Smooth muscle cell (in vitro differentiated cells): Measurements from ENCODE around the gene KDM2A. TPM values are rescaled to one million over a fixed set of nuclear protein-coding genes. Genes with fewer than 3 reads are reported as not detected.

ENCODE experiments used
- DNase-seq: peaks from one replicate; lab custom pipeline; 2025; ENCODE audit not compliant: unreplicated experiment; lab: John Stamatoyannopoulos, UW
- H2AFZ ChIP-seq: fragments of 200-600 bp; sonication (generic); 2 replicates; pipeline ENCODE4 v1.6.0; 2016; ENCODE audit warnings: antibody characterized with exemption, low read depth, mild to moderate bottlenecking
- H3F3A ChIP-seq: fragments of 200-600 bp; sonication (generic); 2 replicates; pipeline ENCODE4 v1.6.0; 2017; ENCODE audit warnings: antibody characterized with exemption, low read depth
- H3K27ac ChIP-seq: fragments of 200-600 bp; sonication (generic); 2 replicates; pipeline ENCODE4 v1.5.1; 2016; ENCODE audit warnings: low read depth, mild to moderate bottlenecking
- H3K27me3 ChIP-seq: fragments of 200-600 bp; sonication (generic); 2 replicates; pipeline ENCODE4 v1.6.1; 2016; ENCODE audit warnings: low read depth, mild to moderate bottlenecking
- H3K36me3 ChIP-seq: fragments of 200-600 bp; sonication (generic); 2 replicates; pipeline ENCODE4 v1.5.1; 2016; ENCODE audit warnings: low read depth
- H3K4me1 ChIP-seq: fragments of 200-600 bp; sonication (generic); 2 replicates; pipeline ENCODE4 v1.5.1; 2016; ENCODE audit warnings: low read depth
- H3K4me2 ChIP-seq: fragments of 200-600 bp; sonication (generic); 2 replicates; pipeline ENCODE4 v1.6.0; 2016; ENCODE audit warnings: mild to moderate bottlenecking
- H3K4me3 ChIP-seq: fragments of 200-600 bp; sonication (generic); 2 replicates; pipeline ENCODE4 v1.5.1; 2016; ENCODE audit warnings: mild to moderate bottlenecking
- H3K79me2 ChIP-seq: fragments of 200-600 bp; sonication (generic); 2 replicates; pipeline ENCODE4 v1.6.0; 2016; ENCODE audit warnings: low read depth, mild to moderate bottlenecking
- H3K9ac ChIP-seq: fragments of 200-600 bp; sonication (generic); 2 replicates; pipeline ENCODE4 v1.6.0; 2016; ENCODE audit warnings: low read depth
- H3K9me3 ChIP-seq: fragments of 200-600 bp; sonication (generic); replicated peaks from 2 replicates; pipeline ENCODE4 v1.5.1; 2016; ENCODE audit warnings: low read depth
- H4K20me1 ChIP-seq: fragments of 200-600 bp; sonication (generic); 2 replicates; pipeline ENCODE4 v1.6.0; 2016; ENCODE audit warnings: low read depth
- WGBS: methylation state at CpG from one replicate; pipeline ENCODE4 v1.1.7; 2016; ENCODE audit warnings: low lambda C conversion rate; 5-methylcytosine and 5-hydroxymethylcytosine counted together
- polyA plus RNA-seq: library from polyadenylated mRNA; unstranded; fragments of >200 nt; fragmentation: Nextera tagmentation; extraction: Ambion mirVana; gene quantifications from 2 replicates; pipeline ENCODE4 v1.2.1, GENCODE V29; 2016
- total RNA-seq: library from RNA; depleted of rRNA; stranded (reverse); fragments of >200 nt; gene quantifications from 2 replicates; pipeline ENCODE4 v1.2.3, GENCODE V29; 2014
- TF ChIP-seq, protein P1 (sequence below): fragments of 200-600 bp; sonication (generic); IDR thresholded peaks from 2 replicates; pipeline ENCODE4 v1.5.1; 2017; ENCODE audit warnings: borderline replicate concordance, mild to moderate bottlenecking, antibody characterized with exemption; ENCODE audit not compliant: insufficient read depth, poor library complexity, severe bottlenecking

Gene KDM2A
- total and polyA plus RNA-seq, 2 experiments from 2014 or later, result 18.9 to 44.9 TPM

DNA sequence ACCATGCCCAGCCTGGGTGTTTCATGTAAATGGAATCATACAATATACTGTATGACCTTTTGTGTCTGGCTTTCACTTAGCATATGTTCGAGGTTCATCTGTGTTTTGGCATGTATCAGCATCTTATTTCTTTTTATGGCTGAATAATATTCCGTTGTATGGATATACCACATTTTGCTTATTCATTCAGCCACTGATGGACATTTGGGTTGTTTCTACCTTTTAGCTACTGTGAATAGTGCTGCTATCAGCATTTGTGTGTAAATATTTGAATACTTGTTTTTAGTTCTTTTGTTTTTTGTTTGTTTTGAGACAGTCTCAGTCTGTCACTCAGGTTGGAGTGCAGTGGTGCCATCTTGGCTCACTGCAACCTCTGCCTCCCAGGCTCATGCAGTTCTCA is 35.7 kb downstream of the KDM2A start:
- Histone ChIP-seq H3K79me2 (peaks cover 97% of the 10 kb centered on the region), H3K4me1 (no peaks in the 10 kb centered on the region), H3K27me3 (no peaks in the 10 kb centered on the region), H3K9ac (no peak overlapping the region), H2AFZ (no peak overlapping the region), H3K4me2 (no peak overlapping the region), H3K4me3 (no peak overlapping the region), H4K20me1 (peaks cover 93% of the 10 kb centered on the region), H3K36me3 (peaks cover 9% of the 10 kb centered on the region), H3K9me3 (no peaks in the 10 kb centered on the region), H3K27ac (no peak overlapping the region), H3F3A (no peaks in the 10 kb centered on the region)
- TF ChIP-seq, protein P1, sequence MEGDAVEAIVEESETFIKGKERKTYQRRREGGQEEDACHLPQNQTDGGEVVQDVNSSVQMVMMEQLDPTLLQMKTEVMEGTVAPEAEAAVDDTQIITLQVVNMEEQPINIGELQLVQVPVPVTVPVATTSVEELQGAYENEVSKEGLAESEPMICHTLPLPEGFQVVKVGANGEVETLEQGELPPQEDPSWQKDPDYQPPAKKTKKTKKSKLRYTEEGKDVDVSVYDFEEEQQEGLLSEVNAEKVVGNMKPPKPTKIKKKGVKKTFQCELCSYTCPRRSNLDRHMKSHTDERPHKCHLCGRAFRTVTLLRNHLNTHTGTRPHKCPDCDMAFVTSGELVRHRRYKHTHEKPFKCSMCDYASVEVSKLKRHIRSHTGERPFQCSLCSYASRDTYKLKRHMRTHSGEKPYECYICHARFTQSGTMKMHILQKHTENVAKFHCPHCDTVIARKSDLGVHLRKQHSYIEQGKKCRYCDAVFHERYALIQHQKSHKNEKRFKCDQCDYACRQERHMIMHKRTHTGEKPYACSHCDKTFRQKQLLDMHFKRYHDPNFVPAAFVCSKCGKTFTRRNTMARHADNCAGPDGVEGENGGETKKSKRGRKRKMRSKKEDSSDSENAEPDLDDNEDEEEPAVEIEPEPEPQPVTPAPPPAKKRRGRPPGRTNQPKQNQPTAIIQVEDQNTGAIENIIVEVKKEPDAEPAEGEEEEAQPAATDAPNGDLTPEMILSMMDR, result no peak
- DNase-seq, result no peak
- 100% methylated on average over 2 of the region's 2 CpGs for WGBS

DNA sequence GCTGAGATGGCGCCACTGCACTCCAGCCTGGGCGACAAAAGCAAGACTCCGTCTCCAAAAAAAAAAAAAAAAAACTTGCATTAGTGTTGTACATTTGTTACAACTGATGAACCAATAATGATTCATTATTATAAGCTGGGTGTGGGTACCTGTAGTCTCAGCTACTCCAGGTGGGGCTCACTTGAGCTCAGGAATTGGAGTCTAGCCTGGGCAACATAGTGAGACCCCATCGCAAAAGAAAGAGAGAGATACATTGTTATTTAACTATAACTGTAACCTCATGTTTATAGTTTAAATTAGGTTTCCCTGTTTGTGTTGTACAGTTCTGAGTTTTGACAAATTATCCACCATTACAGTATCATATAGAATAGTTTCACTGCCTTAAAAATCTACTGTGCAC is 38.6 kb downstream of the KDM2A start:
- Histone ChIP-seq H3K4me3 (no peak overlapping the region), H3K36me3 (no peaks in the 10 kb centered on the region), H2AFZ (no peak overlapping the region), H3F3A (no peaks in the 10 kb centered on the region), H3K27me3 (no peaks in the 10 kb centered on the region), H3K9me3 (no peaks in the 10 kb centered on the region), H3K79me2 (peaks cover 97% of the 10 kb centered on the region), H3K9ac (no peak overlapping the region), H3K4me1 (no peaks in the 10 kb centered on the region), H3K4me2 (no peak overlapping the region), H3K27ac (no peak overlapping the region), H4K20me1 (peaks cover 93% of the 10 kb centered on the region)
- TF ChIP-seq, protein P1, result no peak
- DNase-seq, result no peak
- 98% methylated on average over 4 of the region's 4 CpGs for WGBS

DNA sequence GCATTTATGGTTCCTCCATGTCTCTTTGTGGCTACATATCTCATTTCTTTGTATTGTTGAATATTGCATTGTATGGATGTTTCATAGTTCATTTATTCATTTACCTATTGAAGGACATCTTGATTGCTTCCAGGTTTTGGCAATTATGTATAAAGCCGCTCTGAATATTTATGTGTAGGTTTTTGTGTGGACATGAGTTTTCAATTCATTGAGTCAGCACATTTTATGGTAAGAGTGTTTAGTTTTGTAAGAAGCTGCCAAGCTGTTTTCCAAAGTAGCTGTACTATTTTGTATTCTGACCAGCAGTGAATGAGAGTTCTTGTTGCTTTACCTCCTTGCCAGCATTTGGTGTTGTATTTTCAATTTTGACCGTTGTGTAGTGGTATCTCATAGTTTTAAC is 39.2 kb downstream of the KDM2A start:
- H3K9ac ChIP-seq, result no peak overlapping the region
- H3K4me1 ChIP-seq, result no peaks in the 10 kb centered on the region
- no peak for DNase-seq
- WGBS, result 89% methylated on average over 2 of the region's 2 CpGs
- H4K20me1 ChIP-seq, result peaks cover 93% of the 10 kb centered on the region
- no peaks in the 10 kb centered on the region for H3K27me3 ChIP-seq
- no peaks in the 10 kb centered on the region for H3F3A ChIP-seq
- H3K36me3 ChIP-seq, result no peaks in the 10 kb centered on the region
- H3K4me3 ChIP-seq, result no peak overlapping the region
- no peaks in the 10 kb centered on the region for H3K9me3 ChIP-seq
- H3K4me2 ChIP-seq, result no peak overlapping the region
- no peak overlapping the region for H3K27ac ChIP-seq
- no peak overlapping the region for H2AFZ ChIP-seq
- TF ChIP-seq, protein P1, result no peak
- peaks cover 99% of the 10 kb centered on the region for H3K79me2 ChIP-seq

- TF ChIP-seq, protein P1, result no peak
Measured at GRCh38 chr11:67160045-67160444, 41.0 kb downstream of the KDM2A start.

More at GRCh38 chr11:67160045-67160444, 41.0 kb downstream of the KDM2A start:
- no peaks in the 10 kb centered on the region for H3F3A ChIP-seq
- DNase-seq, result no peak
- WGBS, result 71% methylated on average over 2 of the region's 2 CpGs
- no peak overlapping the region for H3K4me2 ChIP-seq
- H3K27me3 ChIP-seq, result no peaks in the 10 kb centered on the region
- H2AFZ ChIP-seq, result no peak overlapping the region
- H3K36me3 ChIP-seq, result no peaks in the 10 kb centered on the region
- no peak overlapping the region for H3K27ac ChIP-seq
- H3K9ac ChIP-seq, result no peak overlapping the region
- no peaks in the 10 kb centered on the region for H3K4me1 ChIP-seq
- H3K79me2 ChIP-seq, result peaks cover 99% of the 10 kb centered on the region
- H4K20me1 ChIP-seq, result peaks cover 93% of the 10 kb centered on the region
- no peak overlapping the region for H3K4me3 ChIP-seq
- no peaks in the 10 kb centered on the region for H3K9me3 ChIP-seq
